Neuronal stem cell (in vitro differentiated cells): ENCODE data around the gene SCYL1.

Source experiments
- DNase-seq: peaks from one replicate; pipeline ENCODE4 v3.0.0-alpha.2; 2013; ENCODE audit warnings: low spot score
- H2AFZ ChIP-seq: one replicate; pipeline ENCODE4 v1.6.1; 2013; ENCODE audit warnings: mild to moderate bottlenecking, low read length, inconsistent platforms
- H2AK5ac ChIP-seq: 2 replicates; pipeline ENCODE4 v1.6.1; 2013; ENCODE audit warnings: low read depth, mild to moderate bottlenecking, inconsistent platforms, low read length, moderate library complexity, mixed read lengths
- H2BK120ac ChIP-seq: 2 replicates; pipeline ENCODE4 v1.6.1; 2013; ENCODE audit warnings: low read depth, mild to moderate bottlenecking, inconsistent platforms, low read length, moderate library complexity, mixed read lengths
- H2BK12ac ChIP-seq: one replicate; pipeline ENCODE4 v1.6.1; 2013; ENCODE audit warnings: low read length, inconsistent platforms
- H2BK15ac ChIP-seq: 2 replicates; pipeline ENCODE4 v1.6.1; 2013; ENCODE audit warnings: mild to moderate bottlenecking, low read length, inconsistent platforms, mixed read lengths
- H2BK5ac ChIP-seq: one replicate; pipeline ENCODE4 v1.6.1; 2013; ENCODE audit warnings: inconsistent platforms, mild to moderate bottlenecking, low read length, moderate library complexity
- H3K14ac ChIP-seq: one replicate; pipeline ENCODE4 v1.6.1; 2013; ENCODE audit warnings: low read length, inconsistent platforms
- H3K18ac ChIP-seq: 2 replicates; pipeline ENCODE4 v1.6.1; 2013; ENCODE audit warnings: low read length, inconsistent platforms
- H3K23ac ChIP-seq: 2 replicates; pipeline ENCODE4 v1.6.1; 2013; ENCODE audit warnings: low read depth, mild to moderate bottlenecking, mixed read lengths, low read length, inconsistent platforms; ENCODE audit not compliant: poor library complexity
- H3K27ac ChIP-seq: replicated peaks from 3 replicates; pipeline ENCODE4 v1.5.1; 2013; ENCODE audit warnings: low read length, inconsistent platforms
- H3K27me3 ChIP-seq, 3 experiments: 2 replicates each; pipeline ENCODE4 v1.6.1; 2013; ENCODE audit warnings: low read length in 3 of 3, mild to moderate bottlenecking in 2 of 3, inconsistent platforms in 1 of 3, low read depth in 1 of 3, mixed read lengths in 1 of 3, moderate library complexity in 1 of 3; ENCODE audit not compliant: control insufficient read depth in 3 of 3, insufficient read depth in 3 of 3
- H3K36me3 ChIP-seq, 2 donors: replicated peaks in 1 of 2; 2 replicates each; pipeline ENCODE4 v1.6.1; 2013; ENCODE audit warnings: low read length in 2 of 2; ENCODE audit not compliant: control insufficient read depth in 2 of 2, insufficient read depth in 2 of 2
- H3K4ac ChIP-seq: 2 replicates; pipeline ENCODE4 v1.6.1; 2013; ENCODE audit warnings: inconsistent platforms, mild to moderate bottlenecking, low read length, moderate library complexity
- H3K4me1 ChIP-seq, 2 donors: 1 replicate in 1 of 2; 2 replicates in 1 of 2; pipeline ENCODE4 v1.6.1; 2013; ENCODE audit warnings: low read length in 2 of 2, low read depth in 1 of 2; ENCODE audit not compliant: control insufficient read depth in 2 of 2, insufficient read depth in 1 of 2
- H3K4me2 ChIP-seq: one replicate; pipeline ENCODE4 v1.6.1; 2013; ENCODE audit warnings: mild to moderate bottlenecking, low read length, inconsistent platforms; ENCODE audit not compliant: insufficient read depth, poor library complexity, severe bottlenecking
- H3K4me3 ChIP-seq, 2 donors: 2 replicates each; pipeline ENCODE4 v1.5.1; 2013; ENCODE audit warnings: low read length in 2 of 2, mild to moderate bottlenecking in 2 of 2, inconsistent platforms in 1 of 2, moderate library complexity in 1 of 2
- H3K79me1 ChIP-seq: one replicate; pipeline ENCODE4 v1.6.1; 2013; ENCODE audit warnings: low read depth, mild to moderate bottlenecking, inconsistent platforms, low read length, moderate library complexity
- H3K9ac ChIP-seq: one replicate; pipeline ENCODE4 v1.6.1; 2013; ENCODE audit warnings: mild to moderate bottlenecking, low read depth, low read length, inconsistent platforms; ENCODE audit not compliant: poor library complexity
- H3K9me3 ChIP-seq, 2 donors: replicated peaks in 1 of 2; 2 replicates each; pipeline versions ENCODE3 to v1.6.1; 2013; ENCODE audit warnings: low read length in 2 of 2, mild to moderate bottlenecking in 2 of 2, inconsistent platforms in 1 of 2, low read depth in 1 of 2, mixed read lengths in 1 of 2, moderate library complexity in 1 of 2; ENCODE audit not compliant: control insufficient read depth in 2 of 2, insufficient read depth in 1 of 2
- H4K8ac ChIP-seq: one replicate; pipeline ENCODE4 v1.6.1; 2013; ENCODE audit warnings: low read depth, mild to moderate bottlenecking, inconsistent platforms, low read length, moderate library complexity
- H4K91ac ChIP-seq: one replicate; pipeline ENCODE4 v1.6.1; 2013; ENCODE audit warnings: low read length, low read depth, mild to moderate bottlenecking, inconsistent platforms; ENCODE audit not compliant: poor library complexity
- WGBS, 2 donors: extraction: QIAGEN DNeasy Blood & Tissue Kit; methylation state at CpG; one replicate each; pipeline ENCODE4 v1.1.7; 2013; ENCODE audit warnings: missing lambda C conversion rate in 2 of 2, mixed read lengths in 1 of 2; ENCODE audit not compliant: insufficient read length in 2 of 2, insufficient replicate concordance in 1 of 2; ENCODE audit errors: extremely low coverage in 2 of 2; 5-methylcytosine and 5-hydroxymethylcytosine counted together

The SCYL1 gene

DNA sequence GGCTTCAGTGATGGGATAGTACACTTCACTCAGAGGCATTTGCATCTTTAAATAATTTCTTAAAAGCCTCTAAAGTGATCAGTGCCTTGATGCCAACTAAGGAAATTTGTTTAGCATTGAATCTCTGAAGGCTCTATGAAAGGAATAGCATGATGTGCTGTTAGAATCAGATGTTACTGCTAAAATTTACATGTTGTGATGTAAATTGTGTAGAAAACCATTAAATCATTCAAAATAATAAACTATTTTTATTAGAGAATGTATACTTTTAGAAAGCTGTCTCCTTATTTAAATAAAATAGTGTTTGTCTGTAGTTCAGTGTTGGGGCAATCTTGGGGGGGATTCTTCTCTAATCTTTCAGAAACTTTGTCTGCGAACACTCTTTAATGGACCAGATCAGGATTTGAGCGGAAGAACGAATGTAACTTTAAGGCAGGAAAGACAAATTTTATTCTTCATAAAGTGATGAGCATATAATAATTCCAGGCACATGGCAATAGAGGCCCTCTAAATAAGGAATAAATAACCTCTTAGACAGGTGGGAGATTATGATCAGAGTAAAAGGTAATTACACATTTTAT is 21.4 kb upstream of the SCYL1 start:
- Histone ChIP-seq H4K91ac (no peak overlapping the region), H3K18ac (no peak overlapping the region), H2AK5ac (no peak overlapping the region), H2BK12ac (no peak overlapping the region), H4K8ac (no peak overlapping the region), H2BK5ac (no peak overlapping the region), H3K4me3 (peak overlapping the region; percentile 72 to 86), H2AFZ (no peak overlapping the region), H2BK120ac (no peak overlapping the region), H3K4me1 (peaks cover 2 to 10% of the 10 kb centered on the region in 2 donors), H3K4ac (no peak overlapping the region), H2BK15ac (no peak overlapping the region), H3K9ac (no peak overlapping the region), H3K27me3 (no peaks in the 10 kb centered on the region), H3K4me2 (peak overlapping the region; percentile 50), H3K23ac (no peak overlapping the region), H3K14ac (no peak overlapping the region), H3K27ac (no peak overlapping the region), H3K9me3 (no peaks in the 10 kb centered on the region), H3K36me3 (peaks cover 46 to 74% of the 10 kb centered on the region in 2 donors), H3K79me1 (no peaks in the 10 kb centered on the region)
- WGBS, 2 donors, result no CpG with 5 or more reads among the region's 3 CpGs
- no peak for DNase-seq

GRCh38 chr11:65503949-65504673 is 20.8 kb upstream of the SCYL1 start:
- WGBS, 2 donors, result no CpG with 5 or more reads among the region's 3 CpGs
- no peak overlapping the region for H3K23ac ChIP-seq
- no peak overlapping the region for H3K27ac ChIP-seq

DNA sequence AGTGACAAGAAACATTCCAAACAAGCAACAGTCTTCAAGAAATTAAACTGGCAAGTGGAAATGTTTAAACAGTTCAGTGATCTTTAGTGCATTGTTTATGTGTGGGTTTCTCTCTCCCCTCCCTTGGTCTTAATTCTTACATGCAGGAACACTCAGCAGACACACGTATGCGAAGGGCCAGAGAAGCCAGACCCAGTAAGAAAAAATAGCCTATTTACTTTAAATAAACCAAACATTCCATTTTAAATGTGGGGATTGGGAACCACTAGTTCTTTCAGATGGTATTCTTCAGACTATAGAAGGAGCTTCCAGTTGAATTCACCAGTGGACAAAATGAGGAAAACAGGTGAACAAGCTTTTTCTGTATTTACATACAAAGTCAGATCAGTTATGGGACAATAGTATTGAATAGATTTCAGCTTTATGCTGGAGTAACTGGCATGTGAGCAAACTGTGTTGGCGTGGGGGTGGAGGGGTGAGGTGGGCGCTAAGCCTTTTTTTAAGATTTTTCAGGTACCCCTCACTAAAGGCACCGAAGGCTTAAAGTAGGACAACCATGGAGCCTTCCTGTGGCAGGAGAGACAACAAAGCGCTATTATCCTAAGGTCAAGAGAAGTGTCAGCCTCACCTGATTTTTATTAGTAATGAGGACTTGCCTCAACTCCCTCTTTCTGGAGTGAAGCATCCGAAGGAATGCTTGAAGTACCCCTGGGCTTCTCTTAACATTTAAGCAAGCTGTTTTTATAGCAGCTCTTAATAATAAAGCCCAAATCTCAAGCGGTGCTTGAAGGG is 20.0 kb upstream of the SCYL1 start:
- Histone ChIP-seq H3K4me1 (peaks cover 2 to 10% of the 10 kb centered on the region in 2 donors), H2BK5ac (no peak overlapping the region), H3K27me3 (no peaks in the 10 kb centered on the region), H3K23ac (no peak overlapping the region), H3K9ac (no peak overlapping the region), H4K8ac (no peak overlapping the region), H2AFZ (no peak overlapping the region), H3K27ac (peak overlapping the region; percentile 8), H2AK5ac (no peak overlapping the region), H4K91ac (no peak overlapping the region), H2BK15ac (no peak overlapping the region), H3K4me2 (peak overlapping the region; percentile 69), H2BK12ac (no peak overlapping the region), H3K14ac (no peak overlapping the region), H3K79me1 (no peaks in the 10 kb centered on the region), H3K4me3 (peak overlapping the region; percentile 72 to 75), H2BK120ac (no peak overlapping the region), H3K9me3 (no peaks in the 10 kb centered on the region), H3K36me3 (peaks cover 46 to 74% of the 10 kb centered on the region in 2 donors), H3K18ac (no peak overlapping the region), H3K4ac (no peak overlapping the region)
- DNase-seq, result no peak
- no CpG with 5 or more reads among the region's 8 CpGs for WGBS, 2 donors

More at GRCh38 chr11:65503949-65504673, 20.8 kb upstream of the SCYL1 start:
- Histone ChIP-seq H3K18ac (no peak overlapping the region), H4K8ac (no peak overlapping the region), H3K27me3 (no peaks in the 10 kb centered on the region), H4K91ac (no peak overlapping the region), H3K14ac (no peak overlapping the region), H3K4me2 (peak overlapping the region; percentile 60), H3K4me1 (peaks cover 2 to 10% of the 10 kb centered on the region in 2 donors), H3K79me1 (no peaks in the 10 kb centered on the region), H2BK12ac (no peak overlapping the region), H3K4me3 (peak overlapping the region; percentile 72 to 75), H2BK15ac (no peak overlapping the region), H3K36me3 (peaks cover 46 to 74% of the 10 kb centered on the region in 2 donors), H3K9ac (no peak overlapping the region), H2BK120ac (no peak overlapping the region), H3K4ac (no peak overlapping the region), H3K9me3 (no peaks in the 10 kb centered on the region), H2AK5ac (no peak overlapping the region), H2AFZ (no peak overlapping the region), H2BK5ac (no peak overlapping the region)
- DNase-seq, result no peak
